ENCODE results near the gene AKR1B15. TPM values are rescaled to one million over a fixed set of nuclear protein-coding genes. Genes with fewer than 3 reads are reported as not detected.
"Not testable (repeated sequence)": the region's sequence is repeated elsewhere in the genome, so short reads cannot be mapped to it uniquely, and the experiment has no call there.

Gene AKR1B15
- total RNA-seq, 2 donors from 2014 or later = not detected

- no peak overlapping the region for H3K4me3 Mint-ChIP-seq
- no peaks in the 10 kb centered on the region for H3K4me1 Mint-ChIP-seq
- no peaks in the 10 kb centered on the region for H3K36me3 Mint-ChIP-seq (ENCODE audit: low read depth)
- H3K9me3 Mint-ChIP-seq = no peaks in the 10 kb centered on the region
- H3K27me3 Mint-ChIP-seq = peaks cover 6% of the 10 kb centered on the region
- H3K27ac Mint-ChIP-seq = no peak overlapping the region
- no peak for ATAC-seq (replicated peaks)
Measured at GRCh38 chr7:134562136-134562535, 13.2 kb downstream of the AKR1B15 start.

- H3K36me3 Mint-ChIP-seq (ENCODE audit: low read depth); H3K9me3 Mint-ChIP-seq; ATAC-seq (replicated peaks); H3K27me3 Mint-ChIP-seq; H3K27ac Mint-ChIP-seq; H3K4me3 Mint-ChIP-seq; H3K4me1 Mint-ChIP-seq: not testable (repeated sequence)
Measured at GRCh38 chr7:134563398-134563749, 14.5 kb downstream of the AKR1B15 start.

DNA sequence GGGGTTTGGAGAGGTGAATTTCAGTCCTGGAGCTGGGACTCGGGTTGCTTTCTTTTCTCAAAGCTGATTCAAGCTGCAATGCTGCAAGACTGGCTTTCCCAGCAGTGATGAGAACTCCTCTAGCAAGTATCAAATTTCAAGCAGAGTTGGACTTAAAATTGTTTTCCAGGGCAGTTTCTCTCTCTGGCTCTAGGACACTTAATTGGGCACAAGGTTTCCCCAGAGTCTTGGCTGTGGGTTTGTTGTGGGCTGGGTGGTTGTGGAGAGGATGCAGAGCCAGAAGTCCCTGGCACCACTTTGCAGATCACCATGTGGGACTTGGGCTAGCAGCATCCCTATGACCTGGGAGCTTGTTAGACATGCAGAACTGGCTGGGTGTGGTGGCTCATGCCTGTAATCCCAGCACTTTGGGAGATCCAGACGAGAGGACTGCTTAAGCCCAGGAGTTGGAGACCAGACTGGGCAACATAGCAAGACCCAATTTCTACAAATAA, 16.8 kb downstream of the AKR1B15 start:
- Mint-ChIP-seq H3K27ac (no peak overlapping the region), H3K9me3 (peaks cover 4% of the 10 kb centered on the region), H3K36me3 (ENCODE audit: low read depth) (no peaks in the 10 kb centered on the region), H3K4me3 (no peak overlapping the region), H3K4me1 (no peaks in the 10 kb centered on the region), H3K27me3 (peaks cover 3% of the 10 kb centered on the region)
- no peak for ATAC-seq (replicated peaks)

GRCh38 chr7:134567368-134567767, 18.5 kb downstream of the AKR1B15 start:
- H3K27me3 Mint-ChIP-seq = peaks cover 3% of the 10 kb centered on the region
- no peak overlapping the region for H3K27ac Mint-ChIP-seq
- ATAC-seq (replicated peaks) = no peak

DNA sequence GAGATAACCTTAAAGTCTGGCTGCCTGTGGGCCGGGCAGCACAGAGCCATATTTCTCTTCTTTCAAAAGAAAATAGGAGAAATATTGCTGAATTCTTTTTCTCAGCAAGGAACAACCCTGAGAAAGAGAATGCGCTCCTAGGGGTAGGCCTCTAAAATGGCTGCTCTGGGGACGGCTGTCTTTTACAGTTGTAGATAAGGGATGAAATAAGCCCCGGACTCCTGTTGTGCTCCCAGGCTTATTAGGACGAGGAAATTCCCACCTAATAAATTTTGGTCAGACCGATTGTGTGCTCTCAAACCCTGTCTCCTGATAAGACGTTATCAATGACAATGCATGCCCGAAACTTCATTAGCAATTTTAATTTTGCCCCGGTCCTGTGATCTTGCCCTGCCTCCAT, 21.1 kb downstream of the AKR1B15 start:
- H3K27ac Mint-ChIP-seq; H3K9me3 Mint-ChIP-seq; H3K4me3 Mint-ChIP-seq; H3K4me1 Mint-ChIP-seq; H3K36me3 Mint-ChIP-seq (ENCODE audit: low read depth); H3K27me3 Mint-ChIP-seq; ATAC-seq (replicated peaks): not testable (repeated sequence)

More at GRCh38 chr7:134567368-134567767, 18.5 kb downstream of the AKR1B15 start:
- Mint-ChIP-seq H3K9me3 (peaks cover 4% of the 10 kb centered on the region), H3K4me1 (no peaks in the 10 kb centered on the region), H3K36me3 (ENCODE audit: low read depth) (no peaks in the 10 kb centered on the region), H3K4me3 (no peak overlapping the region)

DNA sequence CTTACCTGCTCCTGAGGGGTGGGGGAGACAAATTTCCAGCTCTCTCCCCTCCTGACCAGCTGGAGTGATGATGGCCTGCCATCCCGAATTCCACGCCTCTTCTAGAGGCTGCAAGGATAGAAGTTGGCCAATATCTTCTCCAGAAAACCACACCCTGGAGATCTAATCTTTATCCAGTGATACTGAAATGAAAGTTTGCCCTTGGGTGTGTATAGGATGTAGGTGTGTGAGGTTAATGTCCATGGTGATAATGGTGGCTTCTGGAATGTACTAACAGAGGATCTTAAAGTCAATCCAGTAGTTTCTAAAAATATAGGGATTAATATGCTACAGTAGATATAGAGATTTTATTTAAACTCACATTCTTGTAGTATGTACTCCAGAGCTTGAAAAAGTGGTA, 22.2 kb downstream of the AKR1B15 start:
- Mint-ChIP-seq H3K36me3 (ENCODE audit: low read depth) (no peaks in the 10 kb centered on the region), H3K4me3 (no peak overlapping the region), H3K4me1 (no peaks in the 10 kb centered on the region), H3K9me3 (peaks cover 4% of the 10 kb centered on the region), H3K27ac (no peak overlapping the region), H3K27me3 (peaks cover 4% of the 10 kb centered on the region)
- no peak for ATAC-seq (replicated peaks)

- no peaks in the 10 kb centered on the region for H3K36me3 Mint-ChIP-seq (ENCODE audit: low read depth)
- ATAC-seq (replicated peaks) = no peak
- no peak overlapping the region for H3K4me3 Mint-ChIP-seq
- H3K27me3 Mint-ChIP-seq = peaks cover 4% of the 10 kb centered on the region
- H3K9me3 Mint-ChIP-seq = peaks cover 4% of the 10 kb centered on the region
- H3K27ac Mint-ChIP-seq = no peak overlapping the region
- no peaks in the 10 kb centered on the region for H3K4me1 Mint-ChIP-seq
Measured at GRCh38 chr7:134571746-134572461, 23.0 kb downstream of the AKR1B15 start.

DNA sequence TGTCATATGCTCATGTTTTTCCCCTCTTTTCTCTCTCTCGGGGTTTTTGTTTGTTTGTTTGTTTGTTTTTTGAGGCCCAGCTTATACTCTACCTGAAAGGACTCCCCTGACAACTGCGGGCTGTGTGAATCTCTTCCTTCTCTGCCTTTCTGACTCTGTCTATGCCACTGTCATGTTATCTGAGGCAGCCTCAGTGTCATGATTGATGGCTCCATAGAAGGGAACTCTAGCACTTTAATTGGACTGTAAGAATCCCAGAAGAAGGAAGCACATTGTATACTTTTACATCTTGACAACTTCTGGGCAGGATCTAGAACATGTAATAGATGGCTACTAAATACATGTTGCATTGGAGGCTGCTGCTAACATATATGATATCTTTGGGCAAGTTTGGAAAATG, 25.4 kb downstream of the AKR1B15 start:
- no peak for ATAC-seq (replicated peaks)
- peaks cover 8% of the 10 kb centered on the region for H3K27me3 Mint-ChIP-seq

GRCh38 chr7:134584290-134584689, 35.4 kb downstream of the AKR1B15 start:
- no peaks in the 10 kb centered on the region for H3K4me1 Mint-ChIP-seq
- no peaks in the 10 kb centered on the region for H3K36me3 Mint-ChIP-seq (ENCODE audit: low read depth)
- ATAC-seq (replicated peaks) = no peak
- no peak overlapping the region for H3K4me3 Mint-ChIP-seq
- H3K27me3 Mint-ChIP-seq = peaks cover 15% of the 10 kb centered on the region
- H3K9me3 Mint-ChIP-seq = no peaks in the 10 kb centered on the region
- H3K27ac Mint-ChIP-seq = no peak overlapping the region

More for the DNA sequence above, 25.4 kb downstream of the AKR1B15 start:
- Mint-ChIP-seq H3K27ac (no peak overlapping the region), H3K9me3 (peaks cover 4% of the 10 kb centered on the region), H3K4me1 (no peaks in the 10 kb centered on the region), H3K36me3 (ENCODE audit: low read depth) (no peaks in the 10 kb centered on the region), H3K4me3 (no peak overlapping the region)

GRCh38 chr7:134585897-134586296, 37.0 kb downstream of the AKR1B15 start:
- Mint-ChIP-seq H3K4me3 (no peak overlapping the region), H3K9me3 (no peaks in the 10 kb centered on the region), H3K27ac (no peak overlapping the region), H3K4me1 (no peaks in the 10 kb centered on the region), H3K36me3 (ENCODE audit: low read depth) (no peaks in the 10 kb centered on the region), H3K27me3 (peaks cover 12% of the 10 kb centered on the region)
- no peak for ATAC-seq (replicated peaks)

GRCh38 chr7:134587750-134588149, 38.8 kb downstream of the AKR1B15 start:
- ATAC-seq (replicated peaks) = no peak
- Mint-ChIP-seq H3K27me3 (peaks cover 8% of the 10 kb centered on the region), H3K36me3 (ENCODE audit: low read depth) (no peaks in the 10 kb centered on the region), H3K4me3 (no peak overlapping the region), H3K27ac (no peak overlapping the region), H3K9me3 (no peaks in the 10 kb centered on the region), H3K4me1 (no peaks in the 10 kb centered on the region)

DNA sequence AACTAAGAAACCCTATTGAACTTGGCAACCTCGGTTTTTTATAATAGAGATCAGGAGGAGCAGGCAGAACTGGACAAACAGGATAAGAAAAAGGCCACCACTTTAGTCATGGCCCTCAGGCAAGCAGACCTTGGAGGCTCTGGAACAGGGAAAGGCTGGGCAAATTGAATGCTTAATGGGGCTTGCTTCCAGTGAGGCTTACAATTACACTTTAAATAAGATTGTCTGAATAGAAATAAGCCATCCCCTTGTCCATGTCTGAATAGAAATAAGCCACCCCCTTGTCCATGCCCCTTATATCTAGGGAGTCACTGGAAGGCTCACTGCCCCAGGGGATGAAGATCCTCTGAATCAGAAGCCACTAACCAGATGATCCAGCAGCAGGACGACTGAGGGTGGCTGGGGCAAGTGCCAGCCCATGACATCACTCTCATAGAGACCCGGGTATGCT, 40.6 kb downstream of the AKR1B15 start:
- Mint-ChIP-seq H3K4me1 (no peaks in the 10 kb centered on the region), H3K4me3 (no peak overlapping the region), H3K27ac (no peak overlapping the region), H3K9me3 (no peaks in the 10 kb centered on the region), H3K27me3 (peaks cover under 1% of the 10 kb centered on the region), H3K36me3 (ENCODE audit: low read depth) (no peaks in the 10 kb centered on the region)
- no peak for ATAC-seq (replicated peaks)

DNA sequence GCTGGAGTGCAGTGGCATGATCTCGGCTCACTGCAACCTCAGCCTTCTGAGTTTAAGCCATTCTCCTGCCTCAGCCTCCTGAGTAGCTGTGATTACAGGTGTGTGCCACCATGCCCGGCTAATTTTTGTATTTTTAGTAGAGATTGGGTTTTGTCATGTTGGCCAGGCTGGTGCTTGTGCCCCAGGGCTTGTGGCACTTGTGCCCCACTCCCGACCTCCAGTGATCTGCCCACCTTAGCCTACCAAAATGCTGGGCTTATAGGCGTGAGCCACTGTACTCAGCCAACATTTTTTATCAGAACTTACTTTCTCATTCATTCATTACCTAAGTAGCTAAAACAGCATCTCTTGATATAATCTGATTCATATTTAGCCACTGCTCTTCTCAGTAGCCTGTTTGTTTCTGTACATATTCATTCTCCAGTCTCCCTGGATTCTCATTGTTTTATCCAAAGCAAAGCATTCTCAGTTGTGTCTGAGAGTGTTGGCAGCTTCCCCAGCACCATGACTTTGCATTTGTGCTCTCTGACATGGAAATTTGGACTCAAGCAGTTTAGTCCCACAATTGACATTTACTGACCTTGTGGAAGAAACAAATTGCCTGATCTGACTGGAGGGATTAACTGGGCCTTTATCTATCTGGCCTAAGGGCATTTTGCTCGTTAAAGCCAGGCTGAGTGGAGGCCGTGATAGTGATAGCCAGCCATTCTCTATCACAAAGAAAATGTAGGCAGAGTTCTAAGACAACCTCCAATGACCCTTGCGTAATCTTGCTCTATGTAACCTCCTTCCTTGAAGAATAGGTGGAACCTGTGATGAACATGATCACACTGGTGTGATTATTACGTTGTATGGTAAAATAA, 44.9 kb downstream of the AKR1B15 start:
- peaks cover 4% of the 10 kb centered on the region for H3K27me3 Mint-ChIP-seq
- H3K27ac Mint-ChIP-seq = no peak overlapping the region
- no peaks in the 10 kb centered on the region for H3K36me3 Mint-ChIP-seq (ENCODE audit: low read depth)
- ATAC-seq (replicated peaks) = no peak
- H3K4me1 Mint-ChIP-seq = no peaks in the 10 kb centered on the region
- H3K9me3 Mint-ChIP-seq = peaks cover 2% of the 10 kb centered on the region
- no peak overlapping the region for H3K4me3 Mint-ChIP-seq

DNA sequence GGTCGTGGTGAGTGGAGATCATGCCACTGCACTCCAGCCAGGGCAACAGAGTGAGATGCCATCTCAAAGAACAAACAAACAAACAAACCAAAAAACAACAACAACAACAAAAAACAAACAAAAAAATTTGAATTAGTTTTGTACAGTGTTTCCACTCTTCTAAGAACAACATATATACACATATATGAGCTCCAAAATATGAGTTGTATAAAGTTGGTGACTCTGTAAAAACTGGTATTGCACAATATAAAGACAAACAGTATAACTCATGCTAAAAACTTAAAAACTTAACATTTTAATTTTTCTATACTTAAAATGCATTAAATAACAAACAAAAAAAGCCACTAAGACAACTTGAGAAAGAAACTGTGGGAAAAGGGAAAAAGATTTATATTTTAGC, 46.0 kb downstream of the AKR1B15 start:
- no peaks in the 10 kb centered on the region for H3K4me1 Mint-ChIP-seq
- peaks cover 6% of the 10 kb centered on the region for H3K9me3 Mint-ChIP-seq
- ATAC-seq (replicated peaks) = no peak
- no peaks in the 10 kb centered on the region for H3K36me3 Mint-ChIP-seq (ENCODE audit: low read depth)
- peaks cover 8% of the 10 kb centered on the region for H3K27me3 Mint-ChIP-seq
- no peak overlapping the region for H3K27ac Mint-ChIP-seq
- H3K4me3 Mint-ChIP-seq = no peak overlapping the region

- H3K9me3 Mint-ChIP-seq = peaks cover 6% of the 10 kb centered on the region
- H3K27me3 Mint-ChIP-seq = peaks cover 11% of the 10 kb centered on the region
- no peaks in the 10 kb centered on the region for H3K4me1 Mint-ChIP-seq
- H3K27ac Mint-ChIP-seq = no peak overlapping the region
- H3K4me3 Mint-ChIP-seq = no peak overlapping the region
- ATAC-seq (replicated peaks) = no peak
- H3K36me3 Mint-ChIP-seq (ENCODE audit: low read depth) = no peaks in the 10 kb centered on the region
Measured at GRCh38 chr7:134599371-134599770, 50.5 kb downstream of the AKR1B15 start.
